GM21723 (cell line): Measurements from ENCODE around the gene LRRC8C.

ENCODE experiments used
- ATAC-seq: cut with Tn5 transposase; IDR thresholded peaks from one replicate; pipeline ENCODE4 v1.9.1; 2021; ENCODE audit warnings: mild to moderate bottlenecking, moderate library complexity; ENCODE audit not compliant: unreplicated experiment

LRRC8C gene

GRCh38 chr1:89670163-89670562 lies 37.2 kb downstream of the LRRC8C start:
- peak; percentile 98 for ATAC-seq

GRCh38 chr1:89670711-89671110 lies 37.8 kb downstream of the LRRC8C start:
- ATAC-seq: no peak

GRCh38 chr1:89671775-89672488 lies 39.0 kb downstream of the LRRC8C start:
- no peak for ATAC-seq

- ATAC-seq: no peak
Observed at GRCh38 chr1:89672489-89673183, 39.7 kb downstream of the LRRC8C start.

GRCh38 chr1:89673251-89673650 lies 40.3 kb downstream of the LRRC8C start:
- ATAC-seq: no peak

- no peak for ATAC-seq
Observed at GRCh38 chr1:89675677-89676076, 42.8 kb downstream of the LRRC8C start.

GRCh38 chr1:89681045-89681729 lies 48.3 kb downstream of the LRRC8C start:
- ATAC-seq: peak; percentile 83

GRCh38 chr1:89682611-89683010 lies 49.7 kb downstream of the LRRC8C start:
- no peak for ATAC-seq

GRCh38 chr1:89685461-89685860 lies 52.5 kb downstream of the LRRC8C start:
- no peak for ATAC-seq

- no peak for ATAC-seq
Observed at GRCh38 chr1:89686520-89686919, 53.6 kb downstream of the LRRC8C start.

GRCh38 chr1:89687254-89687653 lies 54.3 kb downstream of the LRRC8C start:
- ATAC-seq: no peak

GRCh38 chr1:89688607-89689006 lies 55.7 kb downstream of the LRRC8C start:
- no peak for ATAC-seq

GRCh38 chr1:89689234-89689633 lies 56.3 kb downstream of the LRRC8C start:
- ATAC-seq: no peak

- no peak for ATAC-seq
Observed at GRCh38 chr1:89690595-89690994, 57.7 kb downstream of the LRRC8C start.

- ATAC-seq: peak; percentile 64
Observed at GRCh38 chr1:89692601-89693521, 59.9 kb downstream of the LRRC8C start.

GRCh38 chr1:89695847-89696246 lies 62.9 kb downstream of the LRRC8C start:
- ATAC-seq: no peak

- ATAC-seq: no peak
Observed at GRCh38 chr1:89697383-89697782, 64.5 kb downstream of the LRRC8C start.

- ATAC-seq: no peak
Observed at GRCh38 chr1:89698020-89698560, 65.2 kb downstream of the LRRC8C start.

- no peak for ATAC-seq
Observed at GRCh38 chr1:89698624-89699023, 65.7 kb downstream of the LRRC8C start.

- no peak for ATAC-seq
Observed at GRCh38 chr1:89699451-89699986, 66.6 kb downstream of the LRRC8C start.
